CD4-positive, alpha-beta T cell treated with Interleukin-6 at 100 ng/mL for 8 hours (primary cell): ENCODE measurements around the gene NGFR.
A peak's percentile ranks its signal among the peaks of the same experiment; 100 is the strongest.

Source experiments
- DNase-seq: peaks from one replicate; pipeline ENCODE4 v3.0.0-alpha.2; 2020; ENCODE audit warnings: mixed read lengths, low spot score

Gene NGFR

GRCh38 chr17:49515196-49515770 is 20.2 kb downstream of the NGFR start:
- DNase-seq, result no peak

- no peak for DNase-seq
Observed at GRCh38 chr17:49516180-49516579, 21.1 kb downstream of the NGFR start.

- DNase-seq, result no peak
Observed at GRCh38 chr17:49518346-49519078, 23.4 kb downstream of the NGFR start.

GRCh38 chr17:49519781-49520180 is 24.7 kb downstream of the NGFR start:
- no peak for DNase-seq

GRCh38 chr17:49520386-49521087 is 25.4 kb downstream of the NGFR start:
- no peak for DNase-seq

- DNase-seq, result no peak
Observed at GRCh38 chr17:49521088-49521450, 26.0 kb downstream of the NGFR start.

- no peak for DNase-seq
Observed at GRCh38 chr17:49521471-49522356, 26.6 kb downstream of the NGFR start.

- DNase-seq, result no peak
Observed at GRCh38 chr17:49522357-49522890, 27.3 kb downstream of the NGFR start.

GRCh38 chr17:49523196-49523595 is 28.1 kb downstream of the NGFR start:
- no peak for DNase-seq

- DNase-seq, result peak; percentile 52
Observed at GRCh38 chr17:49523706-49524472, 28.8 kb downstream of the NGFR start.

GRCh38 chr17:49524473-49525359 is 29.6 kb downstream of the NGFR start:
- DNase-seq, result no peak

GRCh38 chr17:49525831-49526741 is 31.0 kb downstream of the NGFR start:
- no peak for DNase-seq

GRCh38 chr17:49527927-49528651 is 33.0 kb downstream of the NGFR start:
- no peak for DNase-seq

GRCh38 chr17:49528966-49529365 is 33.9 kb downstream of the NGFR start:
- no peak for DNase-seq

- no peak for DNase-seq
Observed at GRCh38 chr17:49530118-49530517, 35.0 kb downstream of the NGFR start.

GRCh38 chr17:49543860-49544259 is 48.8 kb downstream of the NGFR start:
- DNase-seq, result no peak

GRCh38 chr17:49545007-49545660 is 50.0 kb downstream of the NGFR start:
- DNase-seq, result no peak
